Measurements from ENCODE around the gene SMIM20.

SMIM20 gene

DNA sequence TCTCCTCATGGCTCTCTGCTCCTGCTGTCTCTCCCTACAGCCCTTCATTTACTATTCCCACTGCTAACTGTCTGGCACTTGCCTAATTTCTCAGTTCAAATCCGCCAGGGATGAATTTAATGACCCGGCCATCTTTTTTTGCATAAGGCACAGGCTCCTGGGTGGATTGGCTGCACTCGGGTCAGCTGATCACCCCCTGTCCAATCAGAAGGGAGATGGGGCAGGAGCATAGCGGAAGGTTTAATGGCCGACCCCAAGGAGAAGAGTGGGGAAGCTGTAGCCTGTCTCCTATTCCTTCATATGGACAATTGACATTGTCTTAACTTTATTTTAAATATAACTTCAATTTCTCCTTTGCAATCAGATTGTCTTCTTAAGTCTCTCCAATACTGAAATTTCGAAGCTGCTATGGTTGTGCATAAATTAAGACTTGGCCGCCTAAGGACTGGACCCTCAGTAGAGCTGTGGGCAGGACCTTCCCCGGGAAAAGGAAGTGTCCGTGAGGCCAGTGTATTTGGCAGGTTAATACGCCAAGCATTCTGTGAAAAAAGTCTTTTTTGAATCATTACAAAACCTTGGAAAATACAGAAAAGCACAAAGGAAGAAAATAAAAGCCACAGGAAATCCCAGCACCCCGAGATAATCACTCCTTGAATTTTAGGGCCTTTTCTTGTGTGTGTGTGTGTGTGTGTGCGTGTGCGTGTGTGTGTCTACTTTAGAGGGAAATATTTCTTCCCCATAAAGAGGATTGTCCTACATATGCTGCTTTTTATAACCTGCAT lies 55.5 kb downstream of the SMIM20 start:
- no peak for DNase-seq (ENCODE audit: extremely low spot score)
- TF ChIP-seq CTCF (IDR thresholded peaks at IDR 0.05; ENCODE audit: control extremely low read depth, extremely low read depth, low read depth, missing control alignments), result no peak
- POLR2A ChIA-PET, result interaction anchor here (1.0 kb wide), 1 partner anchor 16 kb away, joined by 3 read pairs; no protein-coding TSS in a partner anchor
- CTCF ChIA-PET, result interaction anchor here (0.8 to 7.1 kb wide), 5 partner anchors 11 to 361 kb away, joined by 3 to 52 read pairs (median 4); no protein-coding TSS in a partner anchor

- ChIA-PET POLR2A (interaction anchor here (1.0 kb wide), 1 partner anchor 17 kb away, joined by 3 read pairs; no protein-coding TSS in a partner anchor), CTCF (interaction anchor here (0.8 to 7.1 kb wide), 5 partner anchors 9 to 360 kb away, joined by 3 to 52 read pairs (median 4); no protein-coding TSS in a partner anchor)
- no peak for TF ChIP-seq CTCF (IDR thresholded peaks at IDR 0.05; ENCODE audit: control extremely low read depth, extremely low read depth, low read depth, missing control alignments)
- DNase-seq (ENCODE audit: extremely low spot score), result peak; percentile 55
Observed at GRCh38 chr4:25970226-25970675, 56.2 kb downstream of the SMIM20 start.

DNA sequence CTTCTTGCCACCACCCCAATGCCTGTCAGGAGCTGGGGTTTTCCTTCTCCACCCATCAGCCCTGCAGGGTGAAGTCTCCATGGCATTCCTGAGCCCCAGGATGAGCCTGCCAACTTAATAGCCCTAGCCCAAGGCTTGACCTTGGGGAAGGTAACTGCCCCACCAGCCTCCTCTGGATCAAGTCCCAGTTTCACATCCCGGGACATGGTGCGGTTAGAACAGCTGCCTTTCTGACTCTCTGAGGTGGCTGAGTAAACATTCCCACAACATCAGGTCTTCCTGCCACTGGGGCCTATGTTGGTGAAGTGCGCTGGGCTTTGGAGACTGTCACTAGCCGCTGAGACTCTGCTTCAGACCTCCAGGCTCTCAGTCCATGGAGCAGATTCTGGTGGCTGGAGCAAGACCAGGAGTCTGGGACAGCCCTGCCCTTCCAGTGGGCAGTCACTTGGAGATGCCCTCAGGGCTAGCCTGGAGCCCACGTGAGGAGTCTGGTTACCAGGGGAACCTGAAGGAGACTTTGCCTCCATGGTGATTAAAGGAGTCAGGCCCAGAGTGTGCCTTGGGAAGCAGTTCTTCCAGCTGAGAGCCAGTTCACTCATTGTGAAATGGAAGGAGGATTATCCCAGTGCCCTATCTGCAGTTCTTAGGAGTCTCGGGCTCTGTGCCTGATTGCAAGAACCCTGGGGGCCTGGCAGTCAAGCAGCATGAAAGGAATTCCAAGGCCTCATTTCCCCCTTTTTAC lies 56.8 kb downstream of the SMIM20 start:
- no peak for DNase-seq (ENCODE audit: extremely low spot score)
- CTCF ChIA-PET, result interaction anchor here (0.8 to 7.1 kb wide), 5 partner anchors 9 to 359 kb away, joined by 3 to 52 read pairs (median 4); no protein-coding TSS in a partner anchor
- POLR2A ChIA-PET, result interaction anchor here (1.0 kb wide), 1 partner anchor 18 kb away, joined by 3 read pairs; no protein-coding TSS in a partner anchor
- no peak for TF ChIP-seq CTCF (IDR thresholded peaks at IDR 0.05; ENCODE audit: control extremely low read depth, extremely low read depth, low read depth, missing control alignments)

DNA sequence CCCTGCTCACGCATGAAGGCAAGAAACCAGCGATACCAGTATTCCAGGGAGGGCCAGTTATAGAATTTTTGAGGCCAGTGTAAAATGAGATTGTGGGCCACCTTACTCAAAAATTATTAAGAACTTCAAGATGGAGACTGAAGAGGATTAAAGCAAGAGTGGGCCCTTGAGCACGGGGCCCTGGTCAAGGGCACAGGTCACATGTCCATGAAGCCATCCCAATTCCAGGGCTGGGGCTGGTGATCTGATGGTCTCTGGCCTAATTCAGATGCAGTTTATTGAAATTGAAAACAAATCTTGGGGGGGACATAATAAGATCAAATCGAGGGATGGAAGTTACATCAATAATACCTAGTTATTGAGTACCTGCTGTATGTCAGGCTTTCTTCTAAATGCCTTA lies 58.3 kb downstream of the SMIM20 start:
- ChIA-PET POLR2A (no interaction called here), CTCF (interaction anchor here (0.8 to 7.1 kb wide), 2 partner anchors 16 to 22 kb away, joined by 3 to 52 read pairs; no protein-coding TSS in a partner anchor)
- TF ChIP-seq CTCF (IDR thresholded peaks at IDR 0.05; ENCODE audit: control extremely low read depth, extremely low read depth, low read depth, missing control alignments), result no peak
- no peak for DNase-seq (ENCODE audit: extremely low spot score)

GRCh38 chr4:25972984-25973745 lies 59.1 kb downstream of the SMIM20 start:
- no peak for DNase-seq (ENCODE audit: extremely low spot score)
- no peak for TF ChIP-seq CTCF (IDR thresholded peaks at IDR 0.05; ENCODE audit: control extremely low read depth, extremely low read depth, low read depth, missing control alignments)
- ChIA-PET CTCF (interaction anchor here (0.8 to 7.1 kb wide), 5 partner anchors 14 to 531 kb away, joined by 3 to 52 read pairs (median 3); no protein-coding TSS in a partner anchor), POLR2A (no interaction called here)
